B cell (primary cell): ENCODE measurements around the gene NUP88. TPM values are rescaled to one million over a fixed set of nuclear protein-coding genes. Genes with fewer than 3 reads are reported as not detected.

Experiments used
- ATAC-seq: fragments of 200-7000 bp; cut with Tn5 transposase; one replicate; pipeline ENCODE4 v1.10.0; 2021; ENCODE audit warnings: low read depth, mild to moderate bottlenecking, moderate number of reproducible peaks, moderate library complexity
- CTCF ChIA-PET: fragments of 350-600 bp; sonication (Branson Sonifier 250); formaldehyde crosslinking; loops from one replicate; lab custom pipeline; 2021; ENCODE audit warnings: antibody characterized with exemption, inconsistent platforms; lab: Charles Lee
- POLR2A ChIA-PET: fragments of 350-600 bp; sonication (Branson Sonifier 250); formaldehyde crosslinking; loops from one replicate; lab custom pipeline; 2021; ENCODE audit warnings: antibody characterized with exemption; lab: Charles Lee
- DNase-seq: peaks from one replicate; pipeline ENCODE4 v3.0.0; 2013
- H2AFZ ChIP-seq: 2 replicates; pipeline ENCODE4 v1.6.1; 2012; ENCODE audit warnings: mild to moderate bottlenecking, low read depth, low read length; ENCODE audit not compliant: insufficient read depth, poor library complexity, severe bottlenecking
- H3K27ac ChIP-seq, 2 donors: 1 replicate in 1 of 2; 2 replicates in 1 of 2; pipeline ENCODE4 v1.5.1; 2012 to 2013; ENCODE audit warnings: low read length in 2 of 2, mild to moderate bottlenecking in 2 of 2, moderate library complexity in 1 of 2
- H3K27me3 ChIP-seq, 4 experiments: fragments of 200-600 bp in 1 of 4; sonication (generic) in 1 of 4; replicated peaks in 1 of 4; 1 replicate in 2 of 4; 2 replicates in 2 of 4; pipeline versions ENCODE4 v1.6.1 to v1.7.0; 2013 to 2016; ENCODE audit warnings: low read length in 3 of 4, mild to moderate bottlenecking in 2 of 4, mixed read lengths in 1 of 4, moderate library complexity in 1 of 4; ENCODE audit not compliant: insufficient read depth in 4 of 4, control insufficient read depth in 3 of 4; ENCODE audit errors: control extremely low read depth in 1 of 4
- H3K36me3 ChIP-seq, 2 experiments: replicated peaks in 1 of 2; 1 replicate in 1 of 2; 2 replicates in 1 of 2; pipeline versions ENCODE4 v1.6.1 to v1.7.1; 2013; ENCODE audit warnings: low read length in 1 of 2; ENCODE audit not compliant: insufficient read depth in 2 of 2, control insufficient read depth in 1 of 2; ENCODE audit errors: control extremely low read depth in 1 of 2, extremely low read depth in 1 of 2
- H3K4me1 ChIP-seq, 2 donors: fragments of 200-600 bp in 1 of 2; sonication (generic) in 1 of 2; 1 replicate in 1 of 2; 2 replicates in 1 of 2; pipeline versions ENCODE4 v1.5.1 to v1.6.1; 2013 to 2017; ENCODE audit warnings: low read length in 2 of 2; ENCODE audit not compliant: control insufficient read depth in 2 of 2, insufficient read depth in 2 of 2
- H3K4me2 ChIP-seq: replicated peaks from 2 replicates; pipeline ENCODE3; 2012; ENCODE audit warnings: mild to moderate bottlenecking, low read depth, low read length; ENCODE audit not compliant: poor library complexity, severe bottlenecking
- H3K4me3 ChIP-seq, 5 experiments: fragments of 200-600 bp in 1 of 5; sonication (generic) in 1 of 5; 1 replicate in 3 of 5; 2 replicates in 2 of 5; pipeline versions ENCODE4 v1.5.1 to v1.7.0; 2011 to 2016; ENCODE audit warnings: low read length in 4 of 5, mild to moderate bottlenecking in 4 of 5, low read depth in 2 of 5, control low read depth in 1 of 5, moderate library complexity in 1 of 5; ENCODE audit not compliant: insufficient read depth in 1 of 5; ENCODE audit errors: control extremely low read depth in 1 of 5, extremely low read depth in 1 of 5
- H3K79me2 ChIP-seq: fragments of 200-600 bp; sonication (generic); one replicate; pipeline ENCODE4 v1.6.0; 2016; ENCODE audit warnings: low read length; ENCODE audit not compliant: control insufficient read depth, insufficient read depth
- H3K9ac ChIP-seq: fragments of 200-600 bp; sonication (generic); 2 replicates; pipeline ENCODE4 v1.6.1; 2017; ENCODE audit warnings: mild to moderate bottlenecking, low read length, moderate library complexity
- H3K9me3 ChIP-seq, 3 donors: one replicate each; pipeline versions ENCODE4 v1.6.1 to v1.7.1; 2013; ENCODE audit warnings: low read length in 2 of 3; ENCODE audit not compliant: control insufficient read depth in 2 of 3, insufficient read depth in 1 of 3; ENCODE audit errors: control extremely low read depth in 1 of 3
- H4K20me1 ChIP-seq: 2 replicates; pipeline ENCODE4 v1.6.0; 2012; ENCODE audit warnings: mild to moderate bottlenecking, low read length; ENCODE audit not compliant: insufficient read depth, control insufficient read depth, poor library complexity, severe bottlenecking
- H3K27ac Mint-ChIP-seq: one replicate; pipeline ENCODE4 v1.8.0; 2021; ENCODE audit warnings: mixed read lengths
- H3K27me3 Mint-ChIP-seq: one replicate; pipeline ENCODE4 v1.8.0; 2021; ENCODE audit warnings: mixed read lengths
- H3K4me1 Mint-ChIP-seq: one replicate; pipeline ENCODE4 v1.8.0; 2021; ENCODE audit warnings: mixed read lengths
- H3K4me3 Mint-ChIP-seq: one replicate; pipeline ENCODE4 v1.8.0; 2021; ENCODE audit warnings: mixed read lengths
- H3K9me3 Mint-ChIP-seq: one replicate; pipeline ENCODE4 v1.8.0; 2022; ENCODE audit warnings: mixed read lengths; ENCODE audit not compliant: insufficient read depth
- EZH2 ChIP-seq: IDR thresholded peaks from 2 replicates; pipeline ENCODE4 v1.6.1; 2012; ENCODE audit warnings: borderline replicate concordance, low read depth, mild to moderate bottlenecking, moderate library complexity, low read length; ENCODE audit not compliant: insufficient read depth, poor library complexity, severe bottlenecking
- WGBS: methylation state at CpG from one replicate; pipeline ENCODE4 v1.1.5; 2013; ENCODE audit warnings: missing lambda C conversion rate; ENCODE audit not compliant: insufficient coverage; 5-methylcytosine and 5-hydroxymethylcytosine counted together
- intact Hi-C: fragments of 100-400 bp; cut with micrococcal nuclease; formaldehyde crosslinking; loops from one replicate; pipeline ENCODE4 v1.10.0; 2022
- polyA plus RNA-seq: library from polyadenylated mRNA; depleted of rRNA; stranded (reverse); fragments of >200 nt; gene quantifications from 2 replicates; pipeline ENCODE4 v1.2.3, GENCODE V29; 2012
- total RNA-seq, 2 donors: library from RNA; stranded (reverse); fragments of 120-200 nt in 1 of 2; gene quantifications; 1 replicate in 1 of 2; 2 replicates in 1 of 2; pipeline versions ENCODE4 v1.2.3 to v1.2.4, GENCODE V29; 2013 to 2022
- TF ChIP-seq, protein P1 (sequence below): fragments of 200-600 bp; IDR thresholded peaks from one replicate; pipeline ENCODE4 v1.8.0; 2022; ENCODE audit warnings: antibody characterized with exemption, mild to moderate bottlenecking

Gene NUP88
- total and polyA plus RNA-seq, 2 donors (not counting 1 experiment from before 2014, with no cell fraction given): 214 to 221 TPM

DNA sequence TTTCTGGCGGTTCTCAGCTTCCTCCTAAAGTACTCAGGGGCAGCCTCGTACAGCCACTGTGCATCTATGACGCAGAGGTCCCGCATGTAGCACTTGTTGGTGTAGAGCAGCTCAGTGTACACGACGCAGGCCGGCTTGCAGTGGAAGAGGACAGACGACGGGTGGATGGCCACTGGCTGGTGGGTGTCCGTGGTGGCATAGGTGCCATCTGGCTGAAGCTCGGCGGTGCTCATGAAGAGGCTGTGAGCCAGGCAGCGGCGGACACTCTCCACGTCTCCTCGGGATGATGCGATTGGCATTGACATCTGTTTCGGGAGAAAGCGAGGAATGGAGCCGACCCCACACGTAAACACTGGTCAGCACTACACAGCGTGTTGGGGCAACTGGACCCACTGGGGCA lies 24.7 kb upstream of the NUP88 start:
- POLR2A ChIA-PET: no interaction called here
- no peak for ATAC-seq

DNA sequence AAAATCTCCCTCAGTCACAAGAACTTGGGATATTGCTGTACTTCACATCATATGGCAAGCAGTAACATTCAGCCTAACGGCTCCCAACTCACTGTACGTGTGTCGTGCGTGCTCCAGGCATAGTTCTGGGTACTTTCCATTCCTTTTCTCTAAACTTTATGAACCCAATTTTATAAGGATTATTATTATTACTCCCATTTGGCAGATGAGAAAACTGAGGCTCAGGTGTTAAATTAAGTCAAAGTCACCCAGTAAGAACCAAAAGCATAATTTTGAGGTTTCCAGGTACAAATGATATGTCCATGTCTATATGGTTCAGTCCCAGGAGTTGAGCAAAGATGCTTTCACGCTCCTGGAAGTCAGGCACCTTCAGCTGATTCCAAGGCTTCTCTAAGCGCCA lies 24.3 kb upstream of the NUP88 start:
- no peak for DNase-seq
- CTCF ChIA-PET: no interaction called here

More for the DNA sequence above, 24.7 kb upstream of the NUP88 start:
- H3K4me1 ChIP-seq: peaks cover 5 to 7% of the 10 kb centered on the region in 2 donors
- no peak overlapping the region for H3K27ac ChIP-seq
- WGBS: 93% methylated on average over 22 of the region's 22 CpGs
- intact Hi-C loops: no loop called here
- H3K79me2 ChIP-seq: peaks cover 8% of the 10 kb centered on the region
- no peak for DNase-seq
- no peak overlapping the region for H3K4me2 ChIP-seq
- no peak overlapping the region for H2AFZ ChIP-seq
- no peaks in the 10 kb centered on the region for H3K27me3 ChIP-seq
- Mint-ChIP-seq H3K9me3 (no peaks in the 10 kb centered on the region), H3K4me3 (no peak overlapping the region), H3K27ac (no peak overlapping the region), H3K27me3 (no peaks in the 10 kb centered on the region), H3K4me1 (peaks cover 11% of the 10 kb centered on the region)
- no peaks in the 10 kb centered on the region for H3K9me3 ChIP-seq
- CTCF ChIA-PET: no interaction called here
- no peak overlapping the region for H3K4me3 ChIP-seq
- H3K9ac ChIP-seq: no peak overlapping the region
- H3K36me3 ChIP-seq: peaks cover 9 to 35% of the 10 kb centered on the region in 2 experiments
- no peaks in the 10 kb centered on the region for H4K20me1 ChIP-seq
- no peak for TF ChIP-seq EZH2
- TF ChIP-seq, protein P1, sequence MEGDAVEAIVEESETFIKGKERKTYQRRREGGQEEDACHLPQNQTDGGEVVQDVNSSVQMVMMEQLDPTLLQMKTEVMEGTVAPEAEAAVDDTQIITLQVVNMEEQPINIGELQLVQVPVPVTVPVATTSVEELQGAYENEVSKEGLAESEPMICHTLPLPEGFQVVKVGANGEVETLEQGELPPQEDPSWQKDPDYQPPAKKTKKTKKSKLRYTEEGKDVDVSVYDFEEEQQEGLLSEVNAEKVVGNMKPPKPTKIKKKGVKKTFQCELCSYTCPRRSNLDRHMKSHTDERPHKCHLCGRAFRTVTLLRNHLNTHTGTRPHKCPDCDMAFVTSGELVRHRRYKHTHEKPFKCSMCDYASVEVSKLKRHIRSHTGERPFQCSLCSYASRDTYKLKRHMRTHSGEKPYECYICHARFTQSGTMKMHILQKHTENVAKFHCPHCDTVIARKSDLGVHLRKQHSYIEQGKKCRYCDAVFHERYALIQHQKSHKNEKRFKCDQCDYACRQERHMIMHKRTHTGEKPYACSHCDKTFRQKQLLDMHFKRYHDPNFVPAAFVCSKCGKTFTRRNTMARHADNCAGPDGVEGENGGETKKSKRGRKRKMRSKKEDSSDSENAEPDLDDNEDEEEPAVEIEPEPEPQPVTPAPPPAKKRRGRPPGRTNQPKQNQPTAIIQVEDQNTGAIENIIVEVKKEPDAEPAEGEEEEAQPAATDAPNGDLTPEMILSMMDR: no peak

More for the DNA sequence above, 24.3 kb upstream of the NUP88 start:
- Histone ChIP-seq H3K4me2 (no peak overlapping the region), H3K9ac (no peak overlapping the region), H4K20me1 (no peaks in the 10 kb centered on the region), H3K36me3 (peaks cover 7 to 35% of the 10 kb centered on the region in 2 experiments), H3K4me3 (no peak overlapping the region), H3K27me3 (no peaks in the 10 kb centered on the region), H3K27ac (no peak overlapping the region), H3K9me3 (no peaks in the 10 kb centered on the region), H2AFZ (no peak overlapping the region), H3K4me1 (peaks cover 6 to 8% of the 10 kb centered on the region in 2 donors), H3K79me2 (peaks cover 9% of the 10 kb centered on the region)
- Mint-ChIP-seq H3K9me3 (no peaks in the 10 kb centered on the region), H3K27me3 (no peaks in the 10 kb centered on the region), H3K4me3 (no peak overlapping the region), H3K4me1 (peaks cover 13% of the 10 kb centered on the region), H3K27ac (no peak overlapping the region)
- POLR2A ChIA-PET: no interaction called here
- TF ChIP-seq, protein P1: no peak
- no peak for TF ChIP-seq EZH2
- intact Hi-C loops: no loop called here
- WGBS: 100% methylated on average over 2 of the region's 6 CpGs
- no peak for ATAC-seq
